GM19467 (cell line): ENCODE results near the gene AKIRIN2.
"Not testable (repeated sequence)": the region's sequence is repeated elsewhere in the genome, so short reads cannot be mapped to it uniquely, and the experiment has no call there.

Experiments used
- ATAC-seq: cut with Tn5 transposase; IDR thresholded peaks from one replicate; pipeline ENCODE4 v1.9.1; 2021; ENCODE audit warnings: mild to moderate bottlenecking, moderate library complexity; ENCODE audit not compliant: unreplicated experiment

The AKIRIN2 gene

GRCh38 chr6:87718662-87719433 lies 16.8 kb upstream of the AKIRIN2 start:
- no peak for ATAC-seq

GRCh38 chr6:87716928-87717614 lies 15.0 kb upstream of the AKIRIN2 start:
- ATAC-seq = no peak

GRCh38 chr6:87714093-87714842 lies 12.2 kb upstream of the AKIRIN2 start:
- no peak for ATAC-seq

- not testable (repeated sequence) for ATAC-seq
Measured at GRCh38 chr6:87712713-87713112, 10.7 kb upstream of the AKIRIN2 start.

- no peak for ATAC-seq
Measured at GRCh38 chr6:87710090-87710489, 8.1 kb upstream of the AKIRIN2 start.

GRCh38 chr6:87708581-87709427 lies 6.8 kb upstream of the AKIRIN2 start:
- ATAC-seq = not testable (repeated sequence)

DNA sequence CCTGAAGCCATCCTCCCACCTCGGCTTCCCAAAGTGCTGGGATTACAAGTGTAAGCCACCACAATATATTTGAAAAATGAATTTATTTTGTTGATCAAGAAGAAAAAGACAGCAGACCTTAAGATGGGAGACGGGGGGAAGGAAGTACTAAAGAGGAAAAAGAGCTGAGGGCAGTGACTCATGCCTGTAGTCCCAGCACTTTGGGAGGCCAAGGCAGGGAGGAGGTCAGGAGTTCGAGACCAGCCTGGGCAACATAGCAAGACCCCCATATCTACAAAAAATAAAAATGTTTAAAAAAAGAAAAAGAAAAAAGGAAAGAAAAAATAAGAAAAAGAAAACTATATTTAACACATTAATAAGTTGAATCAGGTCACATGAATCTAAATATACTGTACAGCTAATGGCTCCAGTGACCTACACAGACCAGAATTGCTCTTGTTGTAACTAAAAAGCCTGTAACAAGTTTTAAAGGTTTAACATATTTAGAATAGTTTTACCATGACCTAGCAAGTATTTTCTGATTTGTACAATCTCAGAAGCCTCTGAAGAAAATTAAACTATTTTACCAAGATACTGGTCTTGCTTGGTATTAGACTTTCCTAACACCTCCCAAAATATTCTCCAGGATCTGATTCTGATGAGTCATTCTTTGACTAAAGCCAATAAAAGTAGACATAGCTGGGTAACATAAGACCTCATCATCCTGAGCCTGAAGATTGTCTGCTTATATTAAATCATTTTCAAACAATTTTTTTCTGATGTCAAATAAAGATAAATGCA lies 4.3 kb upstream of the AKIRIN2 start:
- no peak for ATAC-seq

DNA sequence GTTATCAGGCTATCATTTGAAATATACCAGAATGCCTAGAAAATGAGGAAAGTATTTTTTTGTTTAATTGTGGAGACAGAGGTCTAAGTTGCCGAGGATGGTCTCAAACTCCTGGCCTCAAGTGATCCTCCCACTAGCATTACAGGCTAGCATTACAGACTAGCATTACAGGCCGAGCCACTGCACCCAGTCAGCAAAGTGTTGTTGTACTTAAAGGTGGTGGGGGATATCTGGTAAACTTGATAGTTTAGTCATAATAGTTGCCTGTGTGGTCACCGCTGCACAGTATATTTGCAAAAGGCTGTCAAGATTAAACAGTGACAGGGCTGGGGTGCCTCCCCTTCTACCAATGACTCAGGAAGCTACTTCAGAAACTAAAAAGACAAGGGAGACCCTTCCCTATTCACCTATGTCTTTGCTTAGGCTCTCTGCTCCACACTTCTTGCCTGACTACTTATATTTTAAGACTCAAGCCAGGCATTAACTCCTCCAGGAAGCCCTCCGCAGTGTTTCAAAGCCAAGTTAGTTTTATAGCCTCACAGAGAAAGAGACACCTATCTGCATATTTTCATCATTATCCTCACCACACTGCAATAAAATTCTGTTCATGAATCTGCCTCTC lies 3.1 kb upstream of the AKIRIN2 start:
- peak; percentile 43 for ATAC-seq

DNA sequence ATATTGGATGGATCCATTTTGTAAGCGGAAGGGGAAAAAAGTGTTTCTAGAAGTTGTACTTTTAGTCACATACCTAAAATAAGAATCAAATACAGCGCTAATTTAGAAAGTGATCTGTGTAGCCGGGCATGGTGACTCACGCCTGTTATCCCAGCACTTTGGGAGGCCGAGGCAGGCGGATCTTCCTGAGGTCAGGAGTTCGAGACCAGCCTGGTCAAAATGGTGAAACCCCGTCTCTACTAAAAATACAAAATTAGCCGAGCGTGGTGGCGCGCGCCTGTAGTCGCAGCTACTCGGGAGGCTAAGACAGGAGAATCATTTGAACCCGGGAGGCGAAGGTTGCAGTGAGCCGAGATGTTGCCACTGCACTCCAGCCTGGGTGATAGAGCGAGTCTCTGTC lies 1.0 kb upstream of the AKIRIN2 start:
- ATAC-seq = not testable (repeated sequence)

GRCh38 chr6:87702589-87702945 lies 534 bp upstream of the AKIRIN2 start:
- peak; percentile 18 for ATAC-seq

DNA sequence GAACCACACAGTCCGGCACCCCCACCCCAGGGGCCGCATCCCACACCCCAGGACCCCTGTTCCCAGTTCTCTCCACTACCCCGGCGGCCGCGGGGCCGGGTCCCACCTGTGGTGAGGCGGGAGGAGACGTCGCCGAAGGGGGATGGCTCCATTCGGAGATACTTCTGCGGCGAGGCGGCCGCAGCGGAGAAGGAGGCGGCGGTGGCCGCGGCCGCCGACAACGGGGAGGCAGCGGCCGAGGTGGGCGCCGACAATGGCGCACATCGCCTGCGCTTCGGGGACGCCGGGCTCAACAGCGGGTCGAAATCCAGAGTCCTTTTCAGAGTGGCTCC lies 723 bp downstream of the AKIRIN2 start:
- ATAC-seq = no peak

DNA sequence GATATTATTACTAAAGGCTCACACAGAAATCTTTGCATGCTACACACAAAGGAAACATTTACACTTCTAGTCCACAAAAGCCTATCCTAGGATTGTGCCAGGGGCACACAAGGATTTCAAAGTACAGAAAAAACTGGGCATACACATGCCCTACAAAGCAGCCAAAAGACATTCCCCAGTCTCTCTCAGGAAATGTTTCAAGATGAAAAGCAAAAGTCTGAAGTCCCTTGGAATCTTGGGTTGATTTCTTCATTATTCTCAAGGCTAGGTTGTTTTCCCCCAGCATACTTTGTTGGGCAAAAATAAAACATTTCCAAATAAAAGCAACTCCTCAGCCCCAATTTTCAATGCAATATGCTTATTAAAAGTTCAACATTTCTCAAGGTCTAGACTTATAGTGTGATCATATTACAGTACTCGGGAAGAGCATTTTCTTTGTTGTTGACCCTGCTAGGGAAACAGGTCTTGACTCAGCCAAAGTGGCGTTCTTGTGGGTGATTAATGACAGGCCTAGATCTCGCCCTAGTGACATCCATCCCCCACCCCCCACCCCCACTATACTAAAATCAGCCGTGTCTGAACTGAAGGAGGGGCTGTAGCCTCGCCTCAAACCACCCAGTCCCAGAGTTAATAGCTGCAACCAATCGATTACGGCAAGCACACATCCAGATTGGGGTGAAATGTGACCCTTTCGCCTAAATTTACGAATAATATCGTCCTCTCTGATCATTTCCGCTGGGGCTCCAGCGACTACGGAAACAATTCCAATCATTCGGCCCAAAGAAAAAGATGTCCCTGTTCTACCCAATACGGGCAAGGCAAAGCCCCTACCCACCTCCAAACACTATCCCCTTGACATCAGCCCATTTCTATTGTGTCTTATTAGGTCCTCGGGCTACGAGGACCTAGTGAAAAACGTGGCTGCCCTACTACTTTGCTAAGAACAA lies 1.4 kb downstream of the AKIRIN2 start:
- peak; percentile 14 for ATAC-seq

- no peak for ATAC-seq
Measured at GRCh38 chr6:87699576-87699975, 2.5 kb downstream of the AKIRIN2 start.

DNA sequence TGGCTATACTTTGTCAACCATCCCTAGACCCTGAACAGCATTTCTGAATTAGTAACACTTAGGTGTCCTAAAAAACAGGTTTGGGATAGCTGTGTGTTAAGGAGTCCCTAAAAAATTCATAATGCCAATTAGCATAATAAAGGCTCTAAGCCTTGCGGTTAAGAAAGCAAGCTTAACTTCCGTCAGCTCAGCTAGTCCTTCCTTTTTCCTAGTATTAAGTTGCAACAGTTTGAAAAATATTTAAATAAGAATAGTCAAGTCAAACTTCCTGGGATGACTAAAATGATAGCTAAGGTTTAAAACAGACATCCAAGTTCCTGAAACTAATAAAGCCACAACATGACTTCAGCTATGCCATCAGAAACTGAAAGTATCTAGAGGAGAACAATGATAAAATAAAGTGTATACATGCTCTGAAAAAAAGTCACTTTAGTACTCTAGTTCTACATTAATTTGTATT lies 3.5 kb downstream of the AKIRIN2 start:
- no peak for ATAC-seq

GRCh38 chr6:87697581-87698546 lies 4.2 kb downstream of the AKIRIN2 start:
- ATAC-seq = no peak

GRCh38 chr6:87696817-87697216 lies 5.2 kb downstream of the AKIRIN2 start:
- ATAC-seq = not testable (repeated sequence)

DNA sequence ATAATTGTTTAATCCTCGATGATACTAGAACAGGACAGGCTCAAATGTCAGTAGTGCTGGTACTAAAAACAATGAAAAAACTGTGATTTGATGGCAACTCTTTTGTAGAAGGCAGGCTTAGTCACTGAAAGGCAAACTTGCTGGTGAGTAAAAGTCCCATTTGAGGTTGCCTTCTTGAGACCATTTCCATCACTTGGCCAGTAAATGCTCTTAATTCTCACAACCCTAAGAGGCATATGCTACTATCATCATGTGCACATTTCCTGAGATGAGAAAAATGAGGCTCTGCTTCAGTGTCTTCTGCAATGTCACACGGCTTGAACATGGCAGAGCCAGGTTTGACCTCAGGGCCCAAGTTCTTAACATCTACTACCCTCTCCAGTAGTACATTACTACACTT lies 9.9 kb downstream of the AKIRIN2 start:
- no peak for ATAC-seq
